Left lung (tissue), 10 donors: ENCODE data around the gene ZNF99. TPM values are rescaled to one million over a fixed set of nuclear protein-coding genes. Genes with fewer than 3 reads are reported as not detected.
"Not testable (repeated sequence)": the region's sequence is repeated elsewhere in the genome, so short reads cannot be mapped to it uniquely, and the experiment has no call there.

Experiments
- ATAC-seq: fragments of 200-7000 bp; cut with Tn5 transposase; one replicate; pipeline ENCODE4 v1.9.1; 2020; ENCODE audit warnings: moderate library complexity
- DNase-seq, 4 donors: peaks; one replicate each; pipeline ENCODE4 v3.0.0-alpha.2; 2013 to 2020
- H3K27ac ChIP-seq, 2 donors: fragments of 200-600 bp; sonication (generic) in 1 of 2; one replicate each; pipeline versions ENCODE4 v1.5.0 to v1.8.0; 2020 to 2021
- H3K27me3 ChIP-seq, 2 donors: fragments of 200-600 bp; sonication (generic) in 1 of 2; one replicate each; pipeline versions ENCODE4 v1.5.0 to v1.8.0; 2020 to 2021
- H3K36me3 ChIP-seq, 2 donors: fragments of 200-600 bp; sonication (generic) in 1 of 2; one replicate each; pipeline versions ENCODE4 v1.5.0 to v1.8.0; 2020 to 2021
- H3K4me1 ChIP-seq, 2 donors: fragments of 200-600 bp; one replicate each; pipeline ENCODE4 v1.8.0; 2021
- H3K4me3 ChIP-seq, 2 donors: fragments of 200-600 bp; sonication (generic) in 1 of 2; one replicate each; pipeline versions ENCODE4 v1.5.0 to v1.8.0; 2020 to 2021; ENCODE audit warnings: mild to moderate bottlenecking in 1 of 2
- H3K9me3 ChIP-seq, 2 donors: fragments of 200-600 bp; sonication (generic) in 1 of 2; one replicate each; pipeline versions ENCODE4 v1.5.0 to v1.8.0; 2020 to 2021
- intact Hi-C, 2 donors: fragments of 100-400 bp; cut with DNase I; formaldehyde crosslinking; loops; one replicate each; pipeline versions ENCODE4 v1.11.2 to v1.14.2; 2022
- polyA plus RNA-seq, 6 donors: library from polyadenylated mRNA; unstranded; fragments of 120-200 nt; gene quantifications; one replicate each; pipeline ENCODE4 v1.2.1, GENCODE V29; 2013; ENCODE audit not compliant: insufficient read length in 6 of 6
- total RNA-seq, 2 donors: library from RNA; stranded (reverse); fragmentation: NEBNext Ultra II Directional; extraction: Animal tissue kit (Norgen Biotek cat#: 25700); gene quantifications; one replicate each; pipeline ENCODE4 v1.2.1, GENCODE V29; 2021
- TF ChIP-seq, protein P1 (sequence below), 2 donors: fragments of 200-600 bp; sonication (generic) in 1 of 2; IDR thresholded peaks; one replicate each; pipeline versions ENCODE4 v1.5.0 to v1.8.0; 2021; ENCODE audit warnings: antibody characterized with exemption in 2 of 2
- donor health status: DM: no; HTN: yes; CAD: no.
- donor health status: DM: no; HTN: no; CAD: no.

Gene ZNF99
- total and polyA plus RNA-seq, 8 donors, result 0.06 to 0.72 (median 0.48) TPM

DNA sequence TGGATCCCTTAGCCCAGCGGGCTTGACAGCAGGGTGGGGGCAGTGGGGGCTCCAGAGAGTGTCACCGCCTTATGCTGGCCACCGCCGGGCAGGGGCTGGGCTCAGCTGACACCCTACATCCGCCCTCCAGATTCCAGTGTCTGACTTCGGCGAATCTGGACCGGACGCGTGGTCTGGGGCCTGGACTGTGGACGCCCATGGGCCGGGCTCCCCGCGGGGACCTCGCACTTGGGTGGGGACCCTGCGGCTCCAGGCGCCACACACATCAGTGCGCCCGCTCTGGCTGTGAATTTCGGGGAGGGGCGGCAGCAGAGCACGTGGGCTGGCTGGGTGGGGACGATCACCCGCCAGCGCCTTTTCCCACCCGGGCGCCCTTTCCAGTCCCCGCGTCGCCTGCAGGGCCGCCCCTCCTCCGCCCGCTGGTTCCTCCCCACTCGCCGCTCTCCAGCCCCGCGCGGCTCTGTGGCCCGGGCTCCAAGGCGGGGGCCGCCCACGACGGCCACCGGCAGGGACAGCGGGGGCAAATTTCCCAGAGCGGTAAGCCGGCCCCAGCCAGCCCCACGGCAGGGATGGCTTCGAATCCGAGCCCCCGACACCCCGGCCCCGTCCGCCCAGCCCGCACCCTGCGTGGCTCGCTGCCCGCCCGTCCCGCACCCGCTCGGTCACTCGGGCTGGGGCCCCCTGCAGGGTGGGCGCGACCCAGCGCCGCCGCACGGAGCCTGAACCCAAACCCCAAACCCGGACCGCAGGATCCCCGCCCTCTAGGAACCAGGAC is 23.3 kb upstream of the ZNF99 start:
- H3K27ac ChIP-seq, result no peak overlapping the region
- peaks cover 0 to 86% of the 10 kb centered on the region in 2 donors for H3K9me3 ChIP-seq
- peaks cover 0 to 31% of the 10 kb centered on the region in 2 donors for H3K27me3 ChIP-seq
- no peaks in the 10 kb centered on the region for H3K4me1 ChIP-seq
- TF ChIP-seq, protein P1, sequence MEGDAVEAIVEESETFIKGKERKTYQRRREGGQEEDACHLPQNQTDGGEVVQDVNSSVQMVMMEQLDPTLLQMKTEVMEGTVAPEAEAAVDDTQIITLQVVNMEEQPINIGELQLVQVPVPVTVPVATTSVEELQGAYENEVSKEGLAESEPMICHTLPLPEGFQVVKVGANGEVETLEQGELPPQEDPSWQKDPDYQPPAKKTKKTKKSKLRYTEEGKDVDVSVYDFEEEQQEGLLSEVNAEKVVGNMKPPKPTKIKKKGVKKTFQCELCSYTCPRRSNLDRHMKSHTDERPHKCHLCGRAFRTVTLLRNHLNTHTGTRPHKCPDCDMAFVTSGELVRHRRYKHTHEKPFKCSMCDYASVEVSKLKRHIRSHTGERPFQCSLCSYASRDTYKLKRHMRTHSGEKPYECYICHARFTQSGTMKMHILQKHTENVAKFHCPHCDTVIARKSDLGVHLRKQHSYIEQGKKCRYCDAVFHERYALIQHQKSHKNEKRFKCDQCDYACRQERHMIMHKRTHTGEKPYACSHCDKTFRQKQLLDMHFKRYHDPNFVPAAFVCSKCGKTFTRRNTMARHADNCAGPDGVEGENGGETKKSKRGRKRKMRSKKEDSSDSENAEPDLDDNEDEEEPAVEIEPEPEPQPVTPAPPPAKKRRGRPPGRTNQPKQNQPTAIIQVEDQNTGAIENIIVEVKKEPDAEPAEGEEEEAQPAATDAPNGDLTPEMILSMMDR (IDR thresholded peaks at IDR 0.05), result no peak
- no peak overlapping the region for H3K4me3 ChIP-seq
- DNase-seq, result peak in 1 of 4 donors; percentile 61
- no peak for ATAC-seq
- intact Hi-C loops, result no loop called here
- no peaks in the 10 kb centered on the region for H3K36me3 ChIP-seq

DNA sequence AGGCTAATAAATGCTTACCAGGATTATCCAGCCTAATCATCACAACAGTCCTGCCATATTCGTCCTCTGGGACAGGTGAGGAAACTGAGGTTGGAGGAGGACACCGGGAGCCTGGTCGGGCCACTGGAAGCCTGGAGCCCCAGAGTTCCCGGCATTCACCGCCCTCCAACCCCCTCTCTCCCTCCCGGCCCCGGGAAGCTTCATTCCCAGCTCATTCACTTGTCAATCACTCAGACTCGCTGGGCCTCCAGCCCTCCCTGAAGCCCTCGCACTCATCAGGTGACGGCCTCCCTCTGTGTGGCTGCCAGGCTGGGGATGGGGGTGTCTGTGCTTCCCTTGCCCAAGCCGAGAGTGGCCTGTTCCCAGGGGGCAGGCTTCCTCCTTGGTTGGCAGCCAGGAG is 22.5 kb upstream of the ZNF99 start:
- Histone ChIP-seq H3K4me3 (no peak overlapping the region), H3K36me3 (no peaks in the 10 kb centered on the region), H3K27me3 (peaks cover 0 to 31% of the 10 kb centered on the region in 2 donors), H3K27ac (no peak overlapping the region), H3K4me1 (no peaks in the 10 kb centered on the region), H3K9me3 (peaks cover 0 to 86% of the 10 kb centered on the region in 2 donors)
- TF ChIP-seq, protein P1 (IDR thresholded peaks at IDR 0.05), result no peak
- DNase-seq (peak in 1 of 4 donors; percentile 74), ATAC-seq (no peak)
- intact Hi-C loops, result no loop called here

DNA sequence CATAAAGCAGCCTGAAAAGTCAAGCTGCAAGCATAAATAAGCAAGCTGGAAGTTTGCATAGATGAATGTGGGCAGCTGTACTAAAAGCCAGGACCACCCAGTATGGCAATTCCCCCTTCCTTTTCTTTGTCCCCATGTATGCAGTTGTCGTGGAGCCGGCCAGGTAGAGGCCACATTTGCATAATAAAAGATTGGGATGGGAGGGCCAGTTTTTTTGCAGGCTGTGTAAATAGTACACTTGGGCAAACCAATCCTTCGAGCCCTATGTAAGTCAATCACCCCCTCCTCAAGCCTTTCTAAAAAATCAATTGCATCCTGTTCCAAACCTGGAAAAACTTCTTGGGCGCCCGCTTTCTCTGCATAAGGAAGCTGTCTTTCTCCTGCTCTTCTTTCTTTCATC is 13.1 kb upstream of the ZNF99 start:
- H3K27ac ChIP-seq, result no peak overlapping the region
- peaks cover 0 to 96% of the 10 kb centered on the region in 2 donors for H3K9me3 ChIP-seq
- no peaks in the 10 kb centered on the region for H3K36me3 ChIP-seq
- no peak for ATAC-seq
- TF ChIP-seq, protein P1 (IDR thresholded peaks at IDR 0.05), result no peak
- H3K4me1 ChIP-seq, result no peaks in the 10 kb centered on the region
- H3K27me3 ChIP-seq, result no peaks in the 10 kb centered on the region
- DNase-seq, result no peak
- intact Hi-C loops, result no loop called here
- H3K4me3 ChIP-seq, result no peak overlapping the region

DNA sequence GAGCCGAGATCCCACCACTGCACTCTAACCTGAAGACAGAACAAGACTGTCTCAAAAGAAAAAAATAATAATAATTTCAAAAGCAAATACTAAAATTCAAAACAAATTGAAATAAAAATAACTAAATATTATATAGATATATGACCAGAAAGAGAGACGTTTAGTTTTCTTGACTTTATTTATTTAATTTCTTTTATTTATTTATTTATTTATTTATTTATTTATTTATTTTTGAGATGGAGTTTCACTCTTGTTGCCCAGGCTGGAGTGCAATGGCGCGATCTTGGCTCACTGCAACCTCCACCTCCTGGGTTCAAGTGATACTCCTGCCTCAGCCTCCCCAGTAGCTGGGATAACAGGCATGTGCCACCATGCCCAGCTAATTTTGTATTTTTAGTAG is 8.9 kb upstream of the ZNF99 start:
- H3K4me3 ChIP-seq, H3K27ac ChIP-seq, H3K36me3 ChIP-seq, intact Hi-C loops, ATAC-seq, DNase-seq, H3K4me1 ChIP-seq, H3K27me3 ChIP-seq: not testable (repeated sequence)
- peaks cover 0 to 84% of the 10 kb centered on the region in 2 donors for H3K9me3 ChIP-seq

DNA sequence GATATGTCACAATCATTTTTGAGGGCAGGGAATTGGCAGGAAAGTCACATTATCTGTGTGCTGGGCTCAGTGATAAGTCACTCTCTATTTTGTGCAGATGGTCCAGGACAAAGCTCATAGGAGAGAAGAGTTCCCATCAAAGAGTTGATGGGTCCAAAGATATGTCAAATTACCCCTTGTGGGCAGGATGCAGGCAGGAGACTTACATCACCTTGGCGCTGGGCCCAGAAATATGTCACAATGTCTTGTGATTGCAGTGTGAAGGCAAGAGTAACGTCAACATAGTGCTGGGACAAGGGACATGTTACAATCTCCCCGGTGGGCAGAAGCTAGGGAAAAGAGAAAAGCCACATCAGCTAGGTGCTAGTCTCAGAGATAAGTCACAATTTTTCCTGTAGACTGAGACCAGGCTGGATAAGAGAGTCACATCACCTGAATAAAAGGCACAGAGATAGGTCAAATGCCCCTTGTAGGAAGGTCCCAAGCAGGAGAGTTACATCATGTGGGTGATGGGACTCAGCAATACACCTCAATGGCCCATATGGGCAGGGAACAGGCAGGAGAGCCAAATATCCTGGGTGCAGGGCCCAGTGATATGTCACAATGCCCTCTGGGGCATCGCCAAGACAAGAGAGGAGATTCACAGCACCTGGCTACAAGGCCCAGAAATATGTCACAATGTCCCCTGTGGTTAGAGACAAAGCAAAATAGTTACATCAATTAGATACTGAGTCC is 47.9 kb downstream of the ZNF99 start:
- Histone ChIP-seq H3K27ac (no peak overlapping the region), H3K36me3 (no peaks in the 10 kb centered on the region), H3K4me1 (no peaks in the 10 kb centered on the region), H3K4me3 (no peak overlapping the region), H3K27me3 (no peaks in the 10 kb centered on the region), H3K9me3 (peaks cover 0 to 96% of the 10 kb centered on the region in 2 donors)
- TF ChIP-seq, protein P1 (IDR thresholded peaks at IDR 0.05), result no peak
- intact Hi-C loops, result no loop called here
- peak in 1 of 4 donors; percentile 0 for DNase-seq
- no peak for ATAC-seq
